Skeletal muscle cell (primary cell): ENCODE measurements around the gene FTCDNL1.
A peak's percentile ranks its signal among the peaks of the same experiment; 100 is the strongest.

ENCODE experiments used
- DNase-seq: peaks from one replicate; pipeline ENCODE4 v3.0.0-alpha.2; 2010; ENCODE audit warnings: low read depth
- H3K4me3 ChIP-seq: 2 replicates; pipeline ENCODE4 v1.5.1; 2011; ENCODE audit warnings: low read depth, mild to moderate bottlenecking, control low read depth, low read length, moderate library complexity

The FTCDNL1 gene

DNA sequence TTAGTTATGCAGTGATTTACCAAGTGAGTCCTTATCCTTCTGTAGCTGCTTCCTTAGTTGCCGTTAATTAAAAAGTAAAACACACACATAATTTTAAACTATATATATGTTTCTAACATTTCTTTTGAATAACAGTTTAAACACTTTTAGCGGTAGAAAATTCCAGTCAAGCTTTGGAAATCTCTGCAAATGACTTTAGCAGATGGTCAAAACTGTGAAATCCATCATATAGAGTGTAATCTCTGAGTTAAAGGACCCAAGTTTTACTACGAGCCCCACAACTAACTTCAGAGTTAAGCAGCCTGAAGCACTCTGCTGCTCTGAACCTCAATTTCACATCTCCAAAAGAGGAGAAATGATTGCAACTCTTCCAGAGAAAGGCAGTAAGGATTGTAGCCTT, 96.2 kb downstream of the FTCDNL1 start:
- no peak overlapping the region for H3K4me3 ChIP-seq
- DNase-seq: no peak

- no peak overlapping the region for H3K4me3 ChIP-seq
- DNase-seq: no peak
Observed at GRCh38 chr2:199751492-199752120, 99.4 kb downstream of the FTCDNL1 start.

GRCh38 chr2:199749571-199749970, 101.4 kb downstream of the FTCDNL1 start:
- no peak overlapping the region for H3K4me3 ChIP-seq
- DNase-seq: no peak

GRCh38 chr2:199744724-199745123, 106.3 kb downstream of the FTCDNL1 start:
- no peak for DNase-seq
- no peak overlapping the region for H3K4me3 ChIP-seq

- H3K4me3 ChIP-seq: no peak overlapping the region
- no peak for DNase-seq
Observed at GRCh38 chr2:199744260-199744659, 106.7 kb downstream of the FTCDNL1 start.

DNA sequence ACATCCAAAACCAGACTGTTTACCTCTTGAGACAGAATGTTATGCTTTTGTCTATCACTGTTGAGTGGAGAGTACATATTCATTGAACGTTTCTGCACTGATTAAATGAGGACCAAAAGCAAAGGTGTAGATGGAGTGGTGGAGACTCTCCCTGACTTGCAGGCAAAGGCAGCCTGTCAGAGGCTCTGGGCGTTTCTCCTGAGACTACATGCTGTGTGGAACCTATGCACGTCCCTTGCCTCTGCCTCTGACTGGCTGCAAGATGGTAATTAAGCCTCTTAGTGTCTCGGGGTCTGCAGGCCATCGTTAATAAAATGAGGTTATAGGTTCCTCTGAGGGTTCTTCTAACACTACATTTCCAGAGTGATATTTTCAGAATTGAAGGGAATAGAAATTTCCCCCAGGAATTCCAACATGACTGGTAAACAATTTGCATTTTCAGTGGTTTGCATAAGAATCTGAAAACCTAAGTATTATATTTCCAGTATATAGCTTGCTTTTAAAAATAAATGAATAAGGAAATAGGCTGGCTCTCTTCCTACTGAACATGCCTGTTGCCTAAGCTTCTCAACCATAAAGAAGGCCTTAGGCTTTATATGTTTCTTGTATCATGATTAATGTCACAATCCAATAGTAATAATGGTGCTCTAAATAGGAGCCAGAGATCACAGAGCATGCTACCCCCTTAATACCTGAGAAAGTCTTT, 107.4 kb downstream of the FTCDNL1 start:
- no peak for DNase-seq

DNA sequence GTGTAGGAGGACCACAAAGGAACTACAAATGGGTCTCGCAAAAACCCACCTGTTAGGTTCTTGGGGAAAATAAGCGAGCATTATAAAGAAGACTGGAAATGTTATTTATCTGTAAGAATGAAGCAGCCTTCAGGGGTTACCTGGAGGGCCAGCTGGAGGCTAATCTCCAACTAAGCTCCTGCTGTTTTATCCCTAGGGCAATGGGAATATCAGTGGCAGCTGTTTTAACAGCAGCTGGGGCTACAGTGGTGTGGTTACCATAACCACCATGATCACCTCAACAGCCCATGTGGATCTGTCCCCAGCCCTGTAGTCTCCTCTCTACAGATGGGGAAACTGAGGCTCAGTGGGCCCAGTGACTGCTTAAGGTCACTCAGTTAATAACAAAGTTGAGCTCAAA, 108.1 kb downstream of the FTCDNL1 start:
- no peak for DNase-seq
- H3K4me3 ChIP-seq: no peak overlapping the region

More for the DNA sequence above, 107.4 kb downstream of the FTCDNL1 start:
- H3K4me3 ChIP-seq: no peak overlapping the region

DNA sequence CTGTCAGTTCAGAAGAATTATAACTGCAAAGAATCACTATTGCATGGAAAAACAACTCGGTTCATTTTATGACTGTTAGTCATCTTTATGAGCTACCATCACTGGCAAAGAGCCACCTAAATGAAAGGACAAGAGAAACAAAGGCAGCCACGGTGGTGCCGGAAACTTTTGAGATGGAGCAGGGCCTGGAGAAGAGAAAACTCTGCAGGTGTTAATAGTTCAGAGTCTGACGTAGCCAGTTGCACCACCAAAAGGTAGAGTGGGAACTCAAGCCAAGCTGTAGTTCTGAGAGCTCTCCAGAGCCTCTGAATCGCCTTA, 110.9 kb downstream of the FTCDNL1 start:
- peak; percentile 24 for DNase-seq
- no peak overlapping the region for H3K4me3 ChIP-seq

DNA sequence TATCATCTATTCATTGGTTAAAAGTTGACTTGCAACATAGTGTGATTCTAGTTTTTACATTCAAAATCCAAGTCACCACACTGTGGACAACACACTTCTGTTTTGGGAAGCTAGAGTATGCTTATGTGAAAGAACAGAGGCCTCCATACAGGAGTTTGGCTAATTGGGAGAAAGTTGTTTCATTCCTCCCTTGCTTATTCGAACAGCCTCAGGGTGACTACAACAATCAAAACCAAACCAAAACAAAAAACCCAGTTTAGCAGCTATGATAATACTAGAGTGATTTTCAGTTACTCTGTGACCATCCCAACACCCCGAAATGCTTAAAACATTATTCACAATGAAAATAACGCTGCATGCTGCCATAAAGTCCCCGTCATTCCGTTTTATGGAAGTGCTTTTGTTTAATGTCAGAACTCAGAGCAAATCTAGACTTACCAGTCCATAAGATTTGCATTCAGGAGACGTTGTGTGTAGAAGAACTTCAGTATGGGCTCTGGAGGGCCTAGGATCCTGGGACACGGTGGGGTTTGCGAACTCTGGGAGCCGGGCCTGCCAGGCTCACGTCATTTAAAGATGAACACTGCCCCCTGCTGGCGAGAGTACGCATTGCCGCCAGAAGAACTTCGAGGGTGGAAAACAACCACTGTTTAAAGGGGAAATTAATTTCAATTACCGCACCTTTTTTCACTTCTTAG, 111.4 kb downstream of the FTCDNL1 start:
- no peak overlapping the region for H3K4me3 ChIP-seq
- DNase-seq: no peak

- no peak overlapping the region for H3K4me3 ChIP-seq
- DNase-seq: peak; percentile 71
Observed at GRCh38 chr2:199738727-199739412, 112.1 kb downstream of the FTCDNL1 start.

DNA sequence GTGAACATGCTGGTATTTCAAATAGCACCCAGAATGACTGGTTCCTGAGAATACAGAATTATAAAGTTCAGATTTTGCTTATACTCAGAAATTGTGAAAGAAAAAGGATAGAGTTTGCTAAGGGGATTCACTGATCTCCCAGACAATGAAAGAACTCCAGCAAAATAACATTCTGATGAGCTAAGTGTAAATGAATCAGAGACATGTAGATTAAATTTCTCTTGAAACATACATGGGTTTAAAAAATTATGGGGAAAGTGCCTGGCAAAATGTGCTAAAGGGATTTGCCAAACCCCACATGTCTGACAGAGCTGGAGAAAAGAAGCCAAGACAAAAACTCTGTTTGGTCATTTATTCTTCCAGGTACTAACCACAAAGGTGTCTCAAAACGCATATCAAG, 116.3 kb downstream of the FTCDNL1 start:
- no peak overlapping the region for H3K4me3 ChIP-seq
- DNase-seq: no peak

DNA sequence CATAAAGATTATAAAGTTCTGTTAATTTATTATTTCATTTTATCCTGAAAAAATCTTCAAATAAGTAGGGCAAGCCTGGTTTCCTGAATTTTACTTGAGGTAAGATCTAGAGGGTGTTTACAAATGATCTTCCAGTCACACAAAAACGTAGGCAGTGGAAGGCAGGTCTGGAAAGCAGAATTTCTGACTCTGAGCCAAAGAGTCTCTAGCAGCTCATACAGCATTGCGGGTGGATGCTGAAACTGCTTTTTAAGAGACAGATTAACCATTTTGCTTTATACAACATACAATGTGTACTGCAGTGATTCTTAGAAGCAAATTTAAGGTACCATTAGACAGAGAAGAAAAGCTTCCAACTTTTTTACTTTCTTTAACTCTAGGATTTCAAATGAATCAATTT, 117.0 kb downstream of the FTCDNL1 start:
- no peak for DNase-seq
- H3K4me3 ChIP-seq: no peak overlapping the region

GRCh38 chr2:199727801-199728200, 123.2 kb downstream of the FTCDNL1 start:
- H3K4me3 ChIP-seq: no peak overlapping the region
- no peak for DNase-seq

- no peak for DNase-seq
- H3K4me3 ChIP-seq: no peak overlapping the region
Observed at GRCh38 chr2:199727306-199727705, 123.7 kb downstream of the FTCDNL1 start.

- no peak for DNase-seq
- H3K4me3 ChIP-seq: no peak overlapping the region
Observed at GRCh38 chr2:199718074-199718473, 132.9 kb downstream of the FTCDNL1 start.

DNA sequence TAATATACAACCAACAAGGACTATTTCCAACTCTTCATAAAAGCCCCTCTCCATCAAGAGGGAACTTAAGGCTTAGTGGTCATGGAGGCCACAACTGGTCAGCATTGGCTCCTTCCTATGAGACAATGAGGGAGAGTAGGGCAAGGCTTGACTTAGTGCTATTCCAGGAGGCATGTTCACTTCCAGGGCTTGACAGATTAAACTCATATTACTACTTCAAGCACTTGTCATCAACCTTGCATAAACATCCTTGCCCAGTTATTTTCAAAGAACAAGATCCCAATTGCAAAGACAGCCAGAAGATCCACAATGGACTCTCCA, 133.4 kb downstream of the FTCDNL1 start:
- no peak overlapping the region for H3K4me3 ChIP-seq
- no peak for DNase-seq

- DNase-seq: no peak
- H3K4me3 ChIP-seq: no peak overlapping the region
Observed at GRCh38 chr2:199716807-199717586, 134.0 kb downstream of the FTCDNL1 start.

- no peak for DNase-seq
- no peak overlapping the region for H3K4me3 ChIP-seq
Observed at GRCh38 chr2:199713746-199714145, 137.2 kb downstream of the FTCDNL1 start.

GRCh38 chr2:199710551-199710950, 140.4 kb downstream of the FTCDNL1 start:
- no peak overlapping the region for H3K4me3 ChIP-seq
- DNase-seq: no peak
